T-cell (primary cell): Measurements from ENCODE around the gene COL25A1. TPM values are rescaled to one million over a fixed set of nuclear protein-coding genes. Genes with fewer than 3 reads are reported as not detected.
"Not testable (repeated sequence)": the region's sequence is repeated elsewhere in the genome, so short reads cannot be mapped to it uniquely, and the experiment has no call there.

Experiments used
- ATAC-seq, 4 experiments: fragments of 200-7000 bp in 3 of 4; fragments of 150-1000 bp in 1 of 4; cut with Tn5 transposase; replicated peaks in 1 of 4; 1 replicate in 3 of 4; 2 replicates in 1 of 4; pipeline ENCODE4 v1.10.0; 2021; ENCODE audit warnings: moderate library complexity in 3 of 4, mild to moderate bottlenecking in 2 of 4, moderate number of reproducible peaks in 1 of 4
- CTCF ChIA-PET, 2 donors: fragments of 300-600 bp; sonication (Branson Sonifier 250); formaldehyde crosslinking; loops; one replicate each; lab custom pipeline; 2022; ENCODE audit warnings: antibody characterized with exemption in 2 of 2; lab: Charles Lee
- POLR2A ChIA-PET, 2 donors: fragments of 300-600 bp; sonication (Branson Sonifier 250); formaldehyde crosslinking; loops; one replicate each; lab custom pipeline; 2022; ENCODE audit warnings: antibody characterized with exemption in 2 of 2; lab: Charles Lee
- DNase-seq, 35 experiments: peaks; one replicate each; pipeline versions ENCODE4 v3.0.0 to v3.0.0-alpha.2; 2013 to 2023
- H3K27ac ChIP-seq: one replicate; pipeline ENCODE4 v1.5.1; 2013; ENCODE audit warnings: low read length
- H3K27me3 ChIP-seq, 2 experiments: replicated peaks in 1 of 2; 1 replicate in 1 of 2; 2 replicates in 1 of 2; pipeline versions ENCODE4 v1.6.1 to v1.7.0; 2013; ENCODE audit warnings: low read length in 1 of 2, mixed read lengths in 1 of 2; ENCODE audit not compliant: control insufficient read depth in 2 of 2, insufficient read depth in 2 of 2; ENCODE audit errors: extremely low read depth in 1 of 2
- H3K36me3 ChIP-seq, 2 donors: 1 replicate in 1 of 2; 2 replicates in 1 of 2; pipeline versions ENCODE4 v1.6.1 to v1.7.0; 2013; ENCODE audit warnings: low read length in 1 of 2; ENCODE audit not compliant: control insufficient read depth in 2 of 2, insufficient read depth in 1 of 2; ENCODE audit errors: extremely low read depth in 1 of 2
- H3K4me1 ChIP-seq, 2 experiments: 1 replicate in 1 of 2; 2 replicates in 1 of 2; pipeline versions ENCODE4 v1.6.1 to v1.7.0; 2013; ENCODE audit warnings: low read length in 2 of 2, mixed read lengths in 1 of 2; ENCODE audit not compliant: insufficient read depth in 2 of 2, control insufficient read depth in 1 of 2; ENCODE audit errors: extremely low read depth in 1 of 2
- H3K4me3 ChIP-seq, 2 donors: 1 replicate in 1 of 2; 2 replicates in 1 of 2; pipeline versions ENCODE4 v1.5.1 to v1.7.0; 2013; ENCODE audit warnings: mild to moderate bottlenecking in 2 of 2, low read length in 1 of 2, moderate library complexity in 1 of 2; ENCODE audit not compliant: control insufficient read depth in 1 of 2; ENCODE audit errors: extremely low read depth in 1 of 2
- H3K9me3 ChIP-seq: 2 replicates; pipeline ENCODE4 v1.7.0; 2013
- H3K27ac Mint-ChIP-seq, 2 donors: one replicate each; pipeline ENCODE4 v1.8.0; 2020 to 2021; ENCODE audit warnings: mild to moderate bottlenecking in 2 of 2, mixed read lengths in 2 of 2
- H3K27me3 Mint-ChIP-seq, 2 donors: one replicate each; pipeline ENCODE4 v1.8.0; 2021 to 2022; ENCODE audit warnings: mixed read lengths in 2 of 2
- H3K36me3 Mint-ChIP-seq: one replicate; pipeline ENCODE4 v1.8.0; 2021; ENCODE audit warnings: mixed read lengths
- H3K4me1 Mint-ChIP-seq, 3 donors: one replicate each; pipeline ENCODE4 v1.8.0; 2020 to 2022; ENCODE audit warnings: mixed read lengths in 3 of 3, mild to moderate bottlenecking in 1 of 3
- H3K4me3 Mint-ChIP-seq, 3 donors: one replicate each; pipeline ENCODE4 v1.8.0; 2020 to 2022; ENCODE audit warnings: mild to moderate bottlenecking in 3 of 3, mixed read lengths in 3 of 3, moderate library complexity in 3 of 3
- H3K9me3 Mint-ChIP-seq, 3 donors: one replicate each; pipeline ENCODE4 v1.8.0; 2020 to 2022; ENCODE audit warnings: mixed read lengths in 3 of 3
- WGBS: methylation state at CpG from one replicate; pipeline ENCODE4 v1.1.5; 2013; ENCODE audit warnings: missing lambda C conversion rate; ENCODE audit not compliant: insufficient coverage; 5-methylcytosine and 5-hydroxymethylcytosine counted together
- total RNA-seq, 35 experiments: library from RNA in 6 of 35; stranded (reverse) in 6 of 35; fragments of 120-200 nt in 1 of 35; gene quantifications; one replicate each; pipeline versions ENCODE4 v1.2.1 to v1.2.4 and lab custom pipeline; 2013 to 2026

COL25A1 gene
- total RNA-seq, 5 donors from 2014 or later (not counting 1 experiment from before 2014, with no cell fraction given), result 0.53 to 0.56 TPM; not detected in 3

DNA sequence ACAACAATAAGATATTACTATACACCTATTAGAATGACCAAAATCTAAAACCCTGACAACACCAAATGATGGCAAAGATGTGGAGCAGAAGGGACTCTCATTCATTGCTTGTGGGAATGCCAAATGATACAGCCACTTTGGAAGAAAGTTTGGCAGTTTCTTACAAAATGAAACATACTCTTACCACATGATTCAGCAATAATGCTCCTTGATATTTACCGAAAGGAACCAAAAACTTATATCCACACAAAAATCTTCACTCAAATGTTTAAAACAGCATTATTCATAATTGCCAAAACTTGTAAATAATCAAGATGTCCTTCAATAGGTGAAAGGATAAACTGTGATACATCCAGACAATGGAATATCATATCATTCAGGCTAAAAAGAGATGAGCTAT is 180.9 kb downstream of the COL25A1 start:
- DNase-seq (no peak), ATAC-seq (no peak)
- H3K4me3 ChIP-seq, result no peak overlapping the region
- WGBS, result no CpG with 5 or more reads among the region's 1 CpG
- H3K4me1 Mint-ChIP-seq, result no peaks in the 10 kb centered on the region
- ChIA-PET CTCF (interaction anchor here in 1 of 2 donors (0.5 kb wide), 1 partner anchor 21 kb away, joined by 3 read pairs; no protein-coding TSS in a partner anchor), POLR2A (no interaction called here)
- no peak overlapping the region for H3K4me3 Mint-ChIP-seq
- no peak overlapping the region for H3K27ac ChIP-seq
- no peaks in the 10 kb centered on the region for H3K27me3 ChIP-seq
- no peak overlapping the region for H3K27ac Mint-ChIP-seq
- peaks cover 0 to 2% of the 10 kb centered on the region in 2 experiments for H3K4me1 ChIP-seq
- peaks cover 0 to 7% (median 3%) of the 10 kb centered on the region in 3 donors for H3K9me3 Mint-ChIP-seq
- H3K36me3 Mint-ChIP-seq, result no peaks in the 10 kb centered on the region
- H3K36me3 ChIP-seq, result no peaks in the 10 kb centered on the region
- no peaks in the 10 kb centered on the region for H3K9me3 ChIP-seq
- H3K27me3 Mint-ChIP-seq, result peaks cover 0 to 14% of the 10 kb centered on the region in 2 donors

DNA sequence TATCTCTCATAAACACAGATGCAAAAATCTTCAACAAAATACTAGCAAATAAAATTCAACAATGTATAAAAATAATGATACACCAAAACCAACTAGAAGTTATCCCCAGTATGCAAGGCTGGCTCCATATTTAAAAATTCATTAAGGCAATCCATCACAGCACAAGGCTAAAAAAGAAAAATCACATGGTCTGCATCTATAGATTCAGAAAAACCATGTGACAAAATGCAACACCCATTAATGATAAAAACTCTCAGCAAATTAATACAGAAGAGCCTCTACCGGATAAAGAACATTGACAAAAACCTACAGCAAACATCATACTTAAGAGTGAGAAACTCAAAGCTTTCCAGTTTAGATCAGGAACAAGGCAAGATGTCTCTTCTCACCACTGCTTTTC is 182.6 kb downstream of the COL25A1 start:
- Histone ChIP-seq H3K4me1 (no peaks in the 10 kb centered on the region), H3K27ac (no peak overlapping the region), H3K9me3 (no peaks in the 10 kb centered on the region), H3K36me3 (no peaks in the 10 kb centered on the region), H3K4me3 (no peak overlapping the region), H3K27me3 (no peaks in the 10 kb centered on the region)
- DNase-seq (no peak), ATAC-seq (no peak)
- peaks cover 0 to 7% (median 3%) of the 10 kb centered on the region in 3 donors for H3K9me3 Mint-ChIP-seq
- H3K27ac Mint-ChIP-seq, result no peak overlapping the region
- POLR2A ChIA-PET, result interaction anchor here in 1 of 2 donors (0.7 kb wide), 1 partner anchor 850 kb away, joined by 9 read pairs; no protein-coding TSS in a partner anchor
- H3K36me3 Mint-ChIP-seq, result no peaks in the 10 kb centered on the region
- no peaks in the 10 kb centered on the region for H3K4me1 Mint-ChIP-seq
- peaks cover 0 to 17% of the 10 kb centered on the region in 2 donors for H3K27me3 Mint-ChIP-seq
- H3K4me3 Mint-ChIP-seq, result no peak overlapping the region
- no CpG with 5 or more reads among the region's 1 CpG for WGBS
- CTCF ChIA-PET, result no interaction called here

DNA sequence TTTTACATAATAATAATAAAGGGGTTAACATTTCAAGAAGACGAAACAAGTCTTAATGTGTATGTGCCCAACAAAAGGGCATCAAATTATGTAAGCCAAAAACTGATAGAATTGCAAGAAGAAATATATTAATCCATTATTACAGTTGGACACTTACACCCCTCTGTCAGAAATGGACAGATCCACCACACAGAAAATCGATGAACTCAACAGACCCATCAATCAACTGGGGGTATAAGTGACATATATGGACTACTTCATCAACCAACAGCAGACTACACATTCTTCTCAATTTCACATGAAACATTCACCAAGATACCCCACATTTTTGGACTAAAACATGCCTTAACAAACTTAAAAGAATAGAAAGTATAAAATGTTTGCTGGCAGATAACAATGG is 183.8 kb downstream of the COL25A1 start:
- DNase-seq, result no peak
- Histone ChIP-seq H3K9me3 (no peaks in the 10 kb centered on the region), H3K36me3 (no peaks in the 10 kb centered on the region), H3K27me3 (no peaks in the 10 kb centered on the region), H3K4me3 (no peak overlapping the region), H3K4me1 (no peaks in the 10 kb centered on the region), H3K27ac (no peak overlapping the region)
- Mint-ChIP-seq H3K27ac (no peak overlapping the region), H3K4me3 (no peak overlapping the region), H3K9me3 (peaks cover 0 to 7% (median 3%) of the 10 kb centered on the region in 3 donors), H3K4me1 (no peaks in the 10 kb centered on the region), H3K27me3 (peaks cover 5 to 21% of the 10 kb centered on the region in 2 donors), H3K36me3 (no peaks in the 10 kb centered on the region)
- WGBS, result no CpG with 5 or more reads among the region's 2 CpGs
- CTCF ChIA-PET, result no interaction called here
- POLR2A ChIA-PET, result no interaction called here
- no peak for ATAC-seq

DNA sequence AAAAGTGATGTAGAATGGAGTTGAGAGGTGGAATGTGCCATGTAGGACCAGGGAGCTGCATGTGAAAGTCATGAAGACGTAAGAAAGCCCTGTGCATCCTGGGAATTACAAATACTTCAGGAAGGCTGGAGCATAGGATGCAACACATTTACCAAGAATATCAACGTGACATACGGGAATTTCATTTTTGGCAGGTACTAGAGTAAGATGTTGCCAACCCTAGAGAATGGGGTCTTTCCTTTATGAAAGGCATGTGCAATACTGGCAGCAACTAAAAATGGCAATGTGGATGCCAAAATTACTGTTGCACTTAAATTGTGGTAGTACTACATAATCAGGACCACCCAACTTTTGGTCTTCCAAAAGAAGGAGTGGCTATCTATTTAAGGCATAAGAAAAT is 188.0 kb downstream of the COL25A1 start:
- Histone ChIP-seq H3K9me3 (no peaks in the 10 kb centered on the region), H3K36me3 (no peaks in the 10 kb centered on the region), H3K4me3 (no peak overlapping the region), H3K27me3 (no peaks in the 10 kb centered on the region), H3K27ac (no peak overlapping the region), H3K4me1 (no peaks in the 10 kb centered on the region)
- Mint-ChIP-seq H3K9me3 (peaks cover 0 to 1% (median 0%) of the 10 kb centered on the region in 3 donors), H3K36me3 (no peaks in the 10 kb centered on the region), H3K4me3 (no peak overlapping the region), H3K27me3 (peaks cover 5 to 20% of the 10 kb centered on the region in 2 donors), H3K4me1 (no peaks in the 10 kb centered on the region), H3K27ac (no peak overlapping the region)
- 93% methylated on average over 2 of the region's 3 CpGs for WGBS
- DNase-seq, result no peak
- POLR2A ChIA-PET, result no interaction called here
- CTCF ChIA-PET, result no interaction called here
- ATAC-seq, result no peak

DNA sequence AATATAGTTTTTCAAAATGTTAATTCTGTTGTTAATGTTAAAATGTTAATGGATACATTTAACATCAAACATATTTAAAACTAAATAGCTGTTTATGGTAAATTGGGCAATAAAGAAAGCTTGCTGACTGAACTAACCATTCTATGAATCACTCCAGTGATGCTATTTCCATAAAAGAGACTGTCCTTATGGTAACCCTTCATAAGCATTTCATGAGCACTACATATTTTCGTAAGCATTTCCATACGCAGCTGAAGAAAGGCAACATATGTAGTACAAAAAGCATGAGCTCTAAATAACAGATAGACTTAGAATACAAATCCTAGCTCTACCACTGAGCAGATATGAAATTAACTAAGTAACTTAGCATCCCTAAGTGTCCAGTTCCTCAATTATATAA is 188.9 kb downstream of the COL25A1 start:
- Mint-ChIP-seq H3K9me3 (no peaks in the 10 kb centered on the region), H3K36me3 (no peaks in the 10 kb centered on the region), H3K27me3 (peaks cover 5 to 18% of the 10 kb centered on the region in 2 donors), H3K4me1 (no peaks in the 10 kb centered on the region), H3K4me3 (no peak overlapping the region), H3K27ac (no peak overlapping the region)
- DNase-seq (no peak), ATAC-seq (no peak)
- WGBS, result no CpG with 5 or more reads among the region's 2 CpGs
- POLR2A ChIA-PET, result no interaction called here
- Histone ChIP-seq H3K9me3 (no peaks in the 10 kb centered on the region), H3K4me3 (no peak overlapping the region), H3K4me1 (no peaks in the 10 kb centered on the region), H3K27me3 (no peaks in the 10 kb centered on the region), H3K27ac (no peak overlapping the region), H3K36me3 (no peaks in the 10 kb centered on the region)
- CTCF ChIA-PET, result no interaction called here

DNA sequence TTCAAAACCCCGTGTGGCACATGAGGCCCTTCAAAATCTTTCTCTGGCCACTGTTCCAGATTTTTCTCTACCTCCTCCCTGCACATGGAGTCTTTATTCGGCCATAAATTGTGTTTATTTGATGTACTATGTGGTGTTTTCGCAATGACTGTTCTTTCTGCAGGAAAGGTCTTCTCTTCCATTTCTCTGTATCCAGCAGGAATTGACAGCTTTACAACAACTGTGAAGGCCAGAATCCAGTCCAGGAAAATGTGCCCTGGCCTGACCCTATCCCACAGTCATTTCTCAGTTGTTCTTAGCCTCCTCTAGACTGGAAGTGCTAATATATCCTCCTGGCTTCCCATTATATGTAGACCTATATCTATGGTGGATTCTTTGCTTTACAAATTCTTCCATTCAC is 191.4 kb downstream of the COL25A1 start:
- no peaks in the 10 kb centered on the region for H3K27me3 ChIP-seq
- Mint-ChIP-seq H3K4me1 (no peaks in the 10 kb centered on the region), H3K27ac (no peak overlapping the region), H3K36me3 (no peaks in the 10 kb centered on the region), H3K9me3 (no peaks in the 10 kb centered on the region), H3K27me3 (peaks cover 5 to 15% of the 10 kb centered on the region in 2 donors), H3K4me3 (no peak overlapping the region)
- DNase-seq (no peak), ATAC-seq (no peak)
- no peaks in the 10 kb centered on the region for H3K4me1 ChIP-seq
- no peak overlapping the region for H3K27ac ChIP-seq
- ChIA-PET POLR2A (no interaction called here), CTCF (no interaction called here)
- no CpG with 5 or more reads among the region's 3 CpGs for WGBS
- no peak overlapping the region for H3K4me3 ChIP-seq
- H3K9me3 ChIP-seq, result no peaks in the 10 kb centered on the region
- H3K36me3 ChIP-seq, result no peaks in the 10 kb centered on the region

DNA sequence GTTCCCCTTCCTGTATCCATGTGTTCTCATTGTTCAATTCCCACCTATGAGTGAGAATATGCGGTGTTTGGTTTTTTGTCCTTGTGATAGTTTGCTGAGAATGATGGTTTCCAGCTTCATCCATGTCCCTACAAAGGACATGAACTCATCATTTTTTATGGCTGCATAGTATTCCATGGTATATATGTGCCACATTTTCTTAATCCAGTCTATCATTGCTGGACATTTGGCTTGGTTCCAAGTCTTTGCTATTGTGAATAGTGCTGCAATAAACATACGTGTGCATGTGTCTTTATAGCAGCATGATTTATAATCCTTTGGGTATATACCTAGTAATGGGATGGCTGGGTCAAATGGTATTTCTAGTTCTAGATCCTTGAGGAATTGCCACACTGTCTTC is 194.2 kb downstream of the COL25A1 start:
- ATAC-seq, H3K27ac ChIP-seq, POLR2A ChIA-PET, H3K4me3 ChIP-seq, H3K36me3 Mint-ChIP-seq, H3K27me3 Mint-ChIP-seq, H3K4me1 ChIP-seq, H3K27ac Mint-ChIP-seq, H3K4me1 Mint-ChIP-seq, DNase-seq, H3K27me3 ChIP-seq, H3K9me3 Mint-ChIP-seq, H3K36me3 ChIP-seq, CTCF ChIA-PET, H3K4me3 Mint-ChIP-seq, H3K9me3 ChIP-seq: not testable (repeated sequence)
- no CpG with 5 or more reads among the region's 2 CpGs for WGBS
